Natural killer cell (primary cell): ENCODE measurements around the gene PEX11G. TPM values are rescaled to one million over a fixed set of nuclear protein-coding genes. Genes with fewer than 3 reads are reported as not detected.

Experiments used
- ATAC-seq, 3 donors: fragments of 150-1000 bp in 2 of 3; fragments of 200-7000 bp in 1 of 3; cut with Tn5 transposase; 1 replicate in 1 of 3; 2 replicates in 2 of 3; pipeline ENCODE4 v1.10.0; 2021; ENCODE audit warnings: mild to moderate bottlenecking in 2 of 3, moderate library complexity in 2 of 3
- DNase-seq, 2 donors: peaks; one replicate each; pipeline versions ENCODE4 v3.0.0 to v3.0.0-alpha.2; 2013 to 2021; ENCODE audit warnings: mixed read lengths in 1 of 2
- H3K27ac ChIP-seq: one replicate; pipeline ENCODE4 v1.5.1; 2013; ENCODE audit warnings: mild to moderate bottlenecking, low read length
- H3K27me3 ChIP-seq: one replicate; pipeline ENCODE4 v1.6.1; 2013; ENCODE audit warnings: low read length; ENCODE audit not compliant: control insufficient read depth, insufficient read depth
- H3K36me3 ChIP-seq: one replicate; pipeline ENCODE4 v1.6.1; 2013; ENCODE audit warnings: low read length; ENCODE audit not compliant: control insufficient read depth, insufficient read depth
- H3K4me1 ChIP-seq: one replicate; pipeline ENCODE4 v1.6.1; 2013; ENCODE audit warnings: low read length; ENCODE audit not compliant: control insufficient read depth, insufficient read depth
- H3K4me3 ChIP-seq: one replicate; pipeline ENCODE4 v1.5.1; 2013; ENCODE audit warnings: low read length
- H3K9me3 ChIP-seq: one replicate; pipeline ENCODE4 v1.6.1; 2013; ENCODE audit warnings: low read length; ENCODE audit not compliant: control insufficient read depth, insufficient read depth
- H3K27ac Mint-ChIP-seq, 2 donors: one replicate each; pipeline ENCODE4 v1.8.0; 2022; ENCODE audit warnings: mild to moderate bottlenecking in 2 of 2, mixed read lengths in 2 of 2, moderate library complexity in 1 of 2
- H3K27me3 Mint-ChIP-seq, 2 donors: one replicate each; pipeline ENCODE4 v1.8.0; 2022; ENCODE audit warnings: low read depth in 2 of 2, mixed read lengths in 2 of 2
- H3K36me3 Mint-ChIP-seq: one replicate; pipeline ENCODE4 v1.8.0; 2022; ENCODE audit warnings: mixed read lengths
- H3K4me1 Mint-ChIP-seq, 2 donors: one replicate each; pipeline ENCODE4 v1.8.0; 2022; ENCODE audit warnings: mixed read lengths in 2 of 2
- H3K4me3 Mint-ChIP-seq: one replicate; pipeline ENCODE4 v1.8.0; 2022; ENCODE audit warnings: mild to moderate bottlenecking, moderate library complexity, mixed read lengths
- H3K9me3 Mint-ChIP-seq, 2 donors: one replicate each; pipeline ENCODE4 v1.8.0; 2022; ENCODE audit warnings: mixed read lengths in 2 of 2
- CTCF ChIP-seq: fragments of 200-600 bp; IDR thresholded peaks from one replicate; pipeline ENCODE4 v1.8.0; 2022; ENCODE audit warnings: antibody characterized with exemption
- WGBS: methylation state at CpG from one replicate; pipeline ENCODE4 v1.1.7; 2013; ENCODE audit warnings: missing lambda C conversion rate; ENCODE audit not compliant: insufficient coverage; 5-methylcytosine and 5-hydroxymethylcytosine counted together
- intact Hi-C: fragments of 100-400 bp; cut with micrococcal nuclease; formaldehyde crosslinking; loops from one replicate; pipeline ENCODE4 v1.14.2; 2022
- total RNA-seq, 4 donors: library from RNA; stranded (reverse); fragments of 120-200 nt in 1 of 4; gene quantifications; one replicate each; pipeline versions ENCODE4 v1.2.3 to v1.2.4, GENCODE V29; 2013 to 2022

The PEX11G gene
- total RNA-seq, 3 donors from 2014 or later (not counting 1 experiment from before 2014, with no cell fraction given), result 0.33 to 1.5 TPM; not detected in 1

GRCh38 chr19:7504684-7505083 is 15.8 kb upstream of the PEX11G start:
- no peak for TF ChIP-seq CTCF
- H3K27me3 Mint-ChIP-seq, result peaks cover 8 to 21% of the 10 kb centered on the region in 2 donors
- H3K4me1 ChIP-seq, result peaks cover 18% of the 10 kb centered on the region
- no peaks in the 10 kb centered on the region for H3K36me3 Mint-ChIP-seq
- no peak overlapping the region for H3K27ac ChIP-seq
- WGBS, result 79% methylated on average over 5 of the region's 6 CpGs
- intact Hi-C loops, result no loop called here
- H3K27me3 ChIP-seq, result peaks cover 24% of the 10 kb centered on the region
- H3K9me3 ChIP-seq, result peaks cover 3% of the 10 kb centered on the region
- peaks cover 0 to 22% of the 10 kb centered on the region in 2 donors for H3K4me1 Mint-ChIP-seq
- H3K36me3 ChIP-seq, result no peaks in the 10 kb centered on the region
- H3K4me3 ChIP-seq, result no peak overlapping the region
- H3K9me3 Mint-ChIP-seq, result no peaks in the 10 kb centered on the region
- no peak for ATAC-seq
- DNase-seq, result no peak
- no peak overlapping the region for H3K27ac Mint-ChIP-seq
- no peak overlapping the region for H3K4me3 Mint-ChIP-seq

- H3K27me3 ChIP-seq, result peaks cover 24% of the 10 kb centered on the region
- H3K36me3 Mint-ChIP-seq, result no peaks in the 10 kb centered on the region
- no peaks in the 10 kb centered on the region for H3K36me3 ChIP-seq
- no peak overlapping the region for H3K4me3 Mint-ChIP-seq
- peaks cover 18% of the 10 kb centered on the region for H3K4me1 ChIP-seq
- H3K9me3 ChIP-seq, result peaks cover 3% of the 10 kb centered on the region
- H3K27ac Mint-ChIP-seq, result no peak overlapping the region
- intact Hi-C loops, result no loop called here
- TF ChIP-seq CTCF, result no peak
- peaks cover 16 to 31% of the 10 kb centered on the region in 2 donors for H3K27me3 Mint-ChIP-seq
- no peak overlapping the region for H3K4me3 ChIP-seq
- no peak for ATAC-seq
- no peak for DNase-seq
- 67% methylated on average over 2 of the region's 2 CpGs for WGBS
- no peaks in the 10 kb centered on the region for H3K9me3 Mint-ChIP-seq
- peaks cover 0 to 16% of the 10 kb centered on the region in 2 donors for H3K4me1 Mint-ChIP-seq
- no peak overlapping the region for H3K27ac ChIP-seq
Observed at GRCh38 chr19:7502552-7502951, 13.7 kb upstream of the PEX11G start.

- intact Hi-C loops, result no loop called here
- Mint-ChIP-seq H3K27ac (no peak overlapping the region), H3K27me3 (peaks cover 23 to 32% of the 10 kb centered on the region in 2 donors), H3K36me3 (no peaks in the 10 kb centered on the region), H3K9me3 (no peaks in the 10 kb centered on the region), H3K4me3 (no peak overlapping the region), H3K4me1 (peaks cover 0 to 7% of the 10 kb centered on the region in 2 donors)
- no peak for TF ChIP-seq CTCF
- H3K36me3 ChIP-seq, result no peaks in the 10 kb centered on the region
- H3K4me1 ChIP-seq, result peaks cover 11% of the 10 kb centered on the region
- H3K9me3 ChIP-seq, result no peaks in the 10 kb centered on the region
- H3K27me3 ChIP-seq, result peaks cover 21% of the 10 kb centered on the region
- H3K4me3 ChIP-seq, result no peak overlapping the region
- H3K27ac ChIP-seq, result no peak overlapping the region
- ATAC-seq, result no peak
- DNase-seq, result peak in 1 of 2 donors; percentile 54
- WGBS, result 5% methylated on average over 93 of the region's 93 CpGs
Observed at GRCh38 chr19:7500811-7501450, 12.1 kb upstream of the PEX11G start.

GRCh38 chr19:7497292-7497691 is 8.5 kb upstream of the PEX11G start:
- Mint-ChIP-seq H3K4me3 (no peak overlapping the region), H3K9me3 (no peaks in the 10 kb centered on the region), H3K36me3 (no peaks in the 10 kb centered on the region), H3K4me1 (peaks cover 5 to 10% of the 10 kb centered on the region in 2 donors), H3K27ac (no peak overlapping the region), H3K27me3 (peaks cover 23 to 25% of the 10 kb centered on the region in 2 donors)
- ATAC-seq, result peak in 1 of 3 donors; percentile 50
- peak; percentile 15 for TF ChIP-seq CTCF
- Histone ChIP-seq H3K9me3 (no peaks in the 10 kb centered on the region), H3K27ac (no peak overlapping the region), H3K4me3 (no peak overlapping the region), H3K36me3 (no peaks in the 10 kb centered on the region), H3K27me3 (peaks cover 8% of the 10 kb centered on the region), H3K4me1 (peaks cover 5% of the 10 kb centered on the region)
- DNase-seq, result no peak
- intact Hi-C loops, result no loop called here
- 54% methylated on average over 7 of the region's 7 CpGs for WGBS
